ENCODE results near the gene RALGAPA2.
A peak's percentile ranks its signal among the peaks of the same experiment; 100 is the strongest.

The RALGAPA2 gene

DNA sequence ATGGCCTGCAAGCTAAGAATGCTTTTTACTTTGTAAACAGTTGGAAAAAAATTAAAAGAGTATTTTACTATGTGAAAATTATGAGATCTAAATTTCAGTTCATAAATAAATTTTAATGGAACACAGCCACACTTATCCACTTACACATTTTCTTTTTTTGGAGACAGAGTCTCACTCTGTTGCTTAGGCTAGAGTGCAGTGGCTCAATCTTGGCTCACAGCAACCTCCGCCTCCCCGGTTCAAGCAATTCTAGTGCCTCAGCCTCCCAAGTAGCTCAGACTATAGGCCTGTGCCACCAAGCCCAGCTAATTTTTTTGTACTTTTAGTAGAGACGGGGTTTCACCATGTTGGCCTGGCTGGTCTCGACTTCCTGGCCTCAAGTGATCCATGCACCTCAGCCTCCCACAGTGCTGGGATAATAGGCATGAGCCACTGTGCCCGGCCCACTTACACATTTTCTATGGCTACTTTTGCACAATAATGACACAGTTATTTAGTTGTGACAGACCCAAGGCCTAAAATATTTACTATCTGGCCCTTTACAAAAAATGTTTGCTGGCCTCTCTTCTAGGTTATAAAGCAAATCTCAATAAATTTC lies 234.9 kb downstream of the RALGAPA2 start:
- Histone ChIP-seq H3K36me3 (ENCODE audit: control insufficient read depth, insufficient read depth, low read length, severe bottlenecking) (no peaks in the 10 kb centered on the region), H3K4me1 (ENCODE audit: control insufficient read depth, insufficient read depth, low read length) (peaks cover 11% of the 10 kb centered on the region), H3K27me3 (replicated peaks; ENCODE audit: control insufficient read depth, insufficient read depth, low read length) (no peaks in the 10 kb centered on the region), H3K9me3 (ENCODE audit: control insufficient read depth, low read length) (no peaks in the 10 kb centered on the region), H3K4me3 (ENCODE audit: low read length) (no peak overlapping the region), H3K9ac (ENCODE audit: low read length) (no peak overlapping the region)
- no peak for DNase-seq (ENCODE audit: low read depth)

DNA sequence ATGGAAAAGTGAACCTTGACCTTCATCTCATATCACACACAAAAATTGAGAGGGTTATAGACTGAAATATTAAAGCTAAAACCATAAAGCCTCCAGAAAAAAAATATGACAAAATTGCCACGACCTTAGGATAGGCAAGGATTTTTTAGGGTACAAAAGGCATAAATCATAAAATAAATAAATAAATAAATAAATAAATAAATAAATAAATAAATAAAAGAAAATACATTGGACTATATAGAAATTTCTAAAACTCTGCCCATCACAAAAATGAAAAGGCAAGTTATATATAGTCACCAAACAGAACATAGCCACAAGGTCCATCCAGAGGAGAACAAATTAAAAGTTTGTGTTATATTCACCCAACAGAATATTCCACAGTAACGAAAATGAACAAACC lies 235.9 kb downstream of the RALGAPA2 start:
- Histone ChIP-seq H3K9ac (ENCODE audit: low read length) (no peak overlapping the region), H3K36me3 (ENCODE audit: control insufficient read depth, insufficient read depth, low read length, severe bottlenecking) (peaks cover 4% of the 10 kb centered on the region), H3K9me3 (ENCODE audit: control insufficient read depth, low read length) (no peaks in the 10 kb centered on the region), H3K27me3 (replicated peaks; ENCODE audit: control insufficient read depth, insufficient read depth, low read length) (no peaks in the 10 kb centered on the region), H3K4me3 (ENCODE audit: low read length) (no peak overlapping the region), H3K4me1 (ENCODE audit: control insufficient read depth, insufficient read depth, low read length) (peaks cover 11% of the 10 kb centered on the region)
- no peak for DNase-seq (ENCODE audit: low read depth)

DNA sequence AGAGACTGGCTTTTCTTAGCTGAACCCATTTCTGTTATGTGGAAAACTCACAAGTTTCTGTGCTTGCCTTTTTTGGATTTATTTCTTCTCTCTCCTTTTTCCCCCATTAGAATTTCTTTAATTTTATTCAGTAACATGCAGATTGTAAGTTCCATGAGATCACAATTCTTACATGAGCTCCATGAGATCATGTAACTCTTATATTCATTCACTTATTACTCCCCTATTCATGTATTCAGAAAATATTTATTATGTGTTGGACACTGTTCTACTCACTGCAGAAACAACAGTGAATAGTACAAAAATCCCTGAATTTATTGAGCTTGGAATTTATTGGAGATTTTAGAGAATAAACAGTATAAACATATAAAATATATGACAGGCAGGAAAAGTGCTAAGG lies 238.8 kb downstream of the RALGAPA2 start:
- H3K4me3 ChIP-seq (ENCODE audit: low read length): no peak overlapping the region
- no peaks in the 10 kb centered on the region for H3K27me3 ChIP-seq (replicated peaks; ENCODE audit: control insufficient read depth, insufficient read depth, low read length)
- peaks cover 8% of the 10 kb centered on the region for H3K36me3 ChIP-seq (ENCODE audit: control insufficient read depth, insufficient read depth, low read length, severe bottlenecking)
- H3K4me1 ChIP-seq (ENCODE audit: control insufficient read depth, insufficient read depth, low read length): no peaks in the 10 kb centered on the region
- H3K9me3 ChIP-seq (ENCODE audit: control insufficient read depth, low read length): no peaks in the 10 kb centered on the region
- H3K9ac ChIP-seq (ENCODE audit: low read length): no peak overlapping the region
- DNase-seq (ENCODE audit: low read depth): no peak

DNA sequence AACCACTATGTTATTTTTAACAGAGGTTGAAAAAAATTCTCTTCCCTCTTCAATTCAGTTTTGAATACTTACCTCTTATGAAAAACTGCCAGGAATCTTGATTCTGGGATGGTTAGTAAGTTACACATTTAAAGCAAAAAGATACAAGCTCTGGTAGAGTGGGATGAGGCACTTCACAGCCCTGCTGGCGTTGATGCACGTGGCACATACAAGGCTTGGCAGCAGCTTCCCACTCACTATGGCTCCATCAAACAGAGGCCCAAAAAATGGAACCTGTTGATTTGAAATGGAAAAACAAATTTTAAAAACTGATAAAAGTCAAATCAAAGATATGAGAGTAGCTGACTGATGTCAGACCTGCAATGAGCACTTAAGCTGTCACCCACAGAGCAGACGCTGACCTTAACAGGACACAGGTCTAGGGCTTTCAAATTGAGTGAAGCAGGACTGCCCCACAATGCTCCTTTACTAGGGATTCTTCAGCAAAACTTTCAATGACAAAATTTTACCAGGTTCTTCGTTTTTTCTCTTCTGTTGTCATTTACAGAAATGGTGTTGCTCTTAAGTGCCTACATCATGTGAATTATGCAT lies 239.7 kb downstream of the RALGAPA2 start:
- Histone ChIP-seq H3K4me1 (ENCODE audit: control insufficient read depth, insufficient read depth, low read length) (no peaks in the 10 kb centered on the region), H3K27me3 (replicated peaks; ENCODE audit: control insufficient read depth, insufficient read depth, low read length) (no peaks in the 10 kb centered on the region), H3K9me3 (ENCODE audit: control insufficient read depth, low read length) (no peaks in the 10 kb centered on the region), H3K36me3 (ENCODE audit: control insufficient read depth, insufficient read depth, low read length, severe bottlenecking) (peaks cover 8% of the 10 kb centered on the region), H3K4me3 (ENCODE audit: low read length) (no peak overlapping the region), H3K9ac (ENCODE audit: low read length) (no peak overlapping the region)
- no peak for DNase-seq (ENCODE audit: low read depth)

DNA sequence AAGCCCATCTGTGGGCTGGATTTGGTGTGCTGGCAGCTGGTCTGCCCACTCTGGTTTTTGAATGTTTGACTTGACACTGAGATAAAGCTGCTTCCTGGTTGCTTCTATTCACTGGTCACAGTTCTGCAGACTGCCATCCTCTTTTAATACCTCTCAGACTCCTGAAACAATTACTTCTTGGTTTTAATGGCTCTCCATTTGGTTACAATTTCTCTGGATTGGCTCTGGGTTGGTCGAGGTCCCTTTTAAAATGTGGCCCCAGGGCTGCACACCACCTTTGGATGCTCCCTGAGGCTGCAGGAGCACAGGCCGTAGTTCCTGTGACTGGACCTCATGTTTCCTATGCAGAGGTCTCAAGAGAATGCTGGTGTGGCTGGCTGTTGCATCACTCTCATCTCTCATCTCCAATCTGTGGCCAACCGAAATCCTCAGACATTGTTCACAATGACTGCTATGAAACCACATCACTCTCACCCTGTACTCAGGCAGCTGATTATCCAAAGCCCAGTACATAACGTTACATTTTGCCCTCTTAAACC lies 246.0 kb downstream of the RALGAPA2 start:
- no peaks in the 10 kb centered on the region for H3K4me1 ChIP-seq (ENCODE audit: control insufficient read depth, insufficient read depth, low read length)
- no peaks in the 10 kb centered on the region for H3K27me3 ChIP-seq (replicated peaks; ENCODE audit: control insufficient read depth, insufficient read depth, low read length)
- H3K9ac ChIP-seq (ENCODE audit: low read length): no peak overlapping the region
- DNase-seq (ENCODE audit: low read depth): peak; percentile 74
- H3K4me3 ChIP-seq (ENCODE audit: low read length): no peak overlapping the region
- H3K36me3 ChIP-seq (ENCODE audit: control insufficient read depth, insufficient read depth, low read length, severe bottlenecking): peaks cover 4% of the 10 kb centered on the region
- no peaks in the 10 kb centered on the region for H3K9me3 ChIP-seq (ENCODE audit: control insufficient read depth, low read length)

DNA sequence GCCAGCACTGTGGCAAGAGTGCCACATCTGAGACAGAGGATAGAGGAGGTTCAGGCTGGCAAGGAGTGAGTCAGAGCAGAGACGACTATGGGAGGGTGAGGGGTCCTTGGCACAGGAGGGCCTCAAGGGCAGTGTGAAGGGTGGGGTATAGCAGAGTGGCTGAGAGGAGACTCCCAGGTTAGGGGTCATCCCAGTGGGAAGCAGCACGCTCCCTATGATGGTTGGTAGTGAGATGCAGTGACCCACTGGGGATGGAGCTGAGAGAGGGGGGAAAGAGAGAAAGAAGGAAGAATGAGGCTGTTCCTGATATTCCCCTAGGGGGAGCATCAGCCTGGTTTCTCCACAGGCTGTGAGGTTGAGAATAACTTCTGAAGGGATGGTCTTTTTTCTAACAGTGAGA lies 247.2 kb downstream of the RALGAPA2 start:
- no peaks in the 10 kb centered on the region for H3K27me3 ChIP-seq (replicated peaks; ENCODE audit: control insufficient read depth, insufficient read depth, low read length)
- H3K9me3 ChIP-seq (ENCODE audit: control insufficient read depth, low read length): no peaks in the 10 kb centered on the region
- H3K4me3 ChIP-seq (ENCODE audit: low read length): no peak overlapping the region
- no peak for DNase-seq (ENCODE audit: low read depth)
- peaks cover 4% of the 10 kb centered on the region for H3K36me3 ChIP-seq (ENCODE audit: control insufficient read depth, insufficient read depth, low read length, severe bottlenecking)
- H3K4me1 ChIP-seq (ENCODE audit: control insufficient read depth, insufficient read depth, low read length): no peaks in the 10 kb centered on the region
- no peak overlapping the region for H3K9ac ChIP-seq (ENCODE audit: low read length)

DNA sequence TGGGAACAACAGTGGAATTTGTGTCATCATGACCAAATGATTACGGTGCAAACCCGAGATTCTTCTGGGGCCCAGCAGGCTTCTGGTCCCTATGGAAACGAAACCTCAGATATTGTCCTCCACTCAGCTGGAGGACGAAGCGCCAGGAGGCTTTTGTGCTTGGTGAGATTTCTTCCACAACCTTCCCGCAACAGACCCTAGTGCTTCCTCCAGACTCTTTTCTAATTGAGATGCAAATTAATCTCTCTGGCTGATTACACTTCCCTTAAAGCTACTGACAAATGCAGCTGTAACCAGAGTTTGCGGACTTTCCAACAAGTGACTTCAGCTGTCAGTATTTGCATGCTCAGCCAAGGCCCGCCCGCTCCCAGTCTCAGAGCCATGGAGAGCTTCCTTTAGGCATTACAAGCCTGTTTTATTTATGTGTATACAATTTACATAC lies 248.5 kb downstream of the RALGAPA2 start:
- DNase-seq (ENCODE audit: low read depth): no peak
- H3K4me1 ChIP-seq (ENCODE audit: control insufficient read depth, insufficient read depth, low read length): no peaks in the 10 kb centered on the region

DNA sequence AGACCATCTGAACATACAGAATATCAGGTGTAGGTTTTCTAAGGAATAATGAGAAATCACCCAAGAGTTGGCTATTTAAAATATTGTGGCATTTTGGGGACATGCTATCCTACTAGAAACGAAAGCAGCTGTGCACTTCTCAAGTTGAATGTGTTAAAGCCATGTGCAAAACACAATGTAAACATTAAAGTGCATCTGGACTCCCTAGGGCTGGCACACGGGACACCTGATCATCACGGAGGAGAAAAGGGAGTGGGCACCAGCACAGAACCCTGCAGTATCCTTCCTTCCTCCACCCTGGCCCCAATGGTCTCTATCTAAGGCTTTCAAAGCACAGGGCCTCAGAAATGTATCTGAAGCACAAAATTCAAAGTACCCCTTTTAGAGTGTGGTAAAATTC lies 250.3 kb downstream of the RALGAPA2 start:
- Histone ChIP-seq H3K4me1 (ENCODE audit: control insufficient read depth, insufficient read depth, low read length) (peaks cover under 1% of the 10 kb centered on the region), H3K36me3 (ENCODE audit: control insufficient read depth, insufficient read depth, low read length, severe bottlenecking) (no peaks in the 10 kb centered on the region), H3K9me3 (ENCODE audit: control insufficient read depth, low read length) (no peaks in the 10 kb centered on the region), H3K9ac (ENCODE audit: low read length) (no peak overlapping the region), H3K4me3 (ENCODE audit: low read length) (no peak overlapping the region), H3K27me3 (replicated peaks; ENCODE audit: control insufficient read depth, insufficient read depth, low read length) (no peaks in the 10 kb centered on the region)
- no peak for DNase-seq (ENCODE audit: low read depth)

More for the DNA sequence above, 248.5 kb downstream of the RALGAPA2 start:
- H3K9ac ChIP-seq (ENCODE audit: low read length): no peak overlapping the region
- H3K27me3 ChIP-seq (replicated peaks; ENCODE audit: control insufficient read depth, insufficient read depth, low read length): no peaks in the 10 kb centered on the region
- no peak overlapping the region for H3K4me3 ChIP-seq (ENCODE audit: low read length)
- peaks cover 3% of the 10 kb centered on the region for H3K36me3 ChIP-seq (ENCODE audit: control insufficient read depth, insufficient read depth, low read length, severe bottlenecking)
- no peaks in the 10 kb centered on the region for H3K9me3 ChIP-seq (ENCODE audit: control insufficient read depth, low read length)

DNA sequence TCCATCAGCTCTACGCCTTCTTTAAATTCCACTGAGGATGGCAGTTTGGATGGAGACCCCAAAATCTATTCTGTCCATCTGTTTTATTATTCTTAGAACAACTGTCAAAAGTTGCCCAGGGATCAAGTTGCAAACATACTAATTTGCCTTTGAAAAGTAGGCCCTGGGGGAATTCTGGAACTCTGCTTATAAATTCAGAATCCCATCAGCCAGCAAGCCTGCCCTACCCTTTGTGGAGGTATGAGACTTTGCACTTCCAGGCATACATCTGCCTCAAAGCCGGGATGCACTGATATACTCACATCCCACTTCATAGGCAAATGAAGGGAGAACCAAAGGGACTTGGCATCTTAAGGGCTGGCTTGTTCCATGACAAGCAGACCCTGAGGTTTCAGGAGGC lies 250.9 kb downstream of the RALGAPA2 start:
- no peak for DNase-seq (ENCODE audit: low read depth)
- Histone ChIP-seq H3K9me3 (ENCODE audit: control insufficient read depth, low read length) (no peaks in the 10 kb centered on the region), H3K9ac (ENCODE audit: low read length) (no peak overlapping the region), H3K36me3 (ENCODE audit: control insufficient read depth, insufficient read depth, low read length, severe bottlenecking) (no peaks in the 10 kb centered on the region), H3K4me1 (ENCODE audit: control insufficient read depth, insufficient read depth, low read length) (peaks cover 6% of the 10 kb centered on the region), H3K4me3 (ENCODE audit: low read length) (no peak overlapping the region), H3K27me3 (replicated peaks; ENCODE audit: control insufficient read depth, insufficient read depth, low read length) (no peaks in the 10 kb centered on the region)

DNA sequence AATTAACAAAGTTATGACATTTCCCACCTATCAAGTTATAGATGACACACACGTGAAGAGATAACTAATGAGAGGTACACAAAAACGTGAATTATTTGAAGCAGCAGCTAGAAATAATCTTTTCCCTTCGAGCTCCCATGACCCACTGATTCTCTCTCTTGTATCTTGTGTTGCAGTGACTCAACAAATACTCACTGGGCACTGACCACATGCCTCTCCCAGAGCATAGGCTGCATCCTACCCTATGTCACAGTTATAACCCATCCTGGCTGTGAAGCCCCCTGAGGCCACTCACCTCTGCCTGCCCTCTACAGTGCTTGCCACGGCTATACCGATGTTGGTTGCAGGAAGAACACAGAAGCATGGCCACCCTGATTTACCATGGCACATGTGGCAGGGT lies 252.7 kb downstream of the RALGAPA2 start:
- H3K27me3 ChIP-seq (replicated peaks; ENCODE audit: control insufficient read depth, insufficient read depth, low read length): no peaks in the 10 kb centered on the region
- H3K9ac ChIP-seq (ENCODE audit: low read length): no peak overlapping the region
- H3K9me3 ChIP-seq (ENCODE audit: control insufficient read depth, low read length): no peaks in the 10 kb centered on the region
- DNase-seq (ENCODE audit: low read depth): no peak
- peaks cover 3% of the 10 kb centered on the region for H3K36me3 ChIP-seq (ENCODE audit: control insufficient read depth, insufficient read depth, low read length, severe bottlenecking)
- H3K4me3 ChIP-seq (ENCODE audit: low read length): no peak overlapping the region
- peaks cover 11% of the 10 kb centered on the region for H3K4me1 ChIP-seq (ENCODE audit: control insufficient read depth, insufficient read depth, low read length)

DNA sequence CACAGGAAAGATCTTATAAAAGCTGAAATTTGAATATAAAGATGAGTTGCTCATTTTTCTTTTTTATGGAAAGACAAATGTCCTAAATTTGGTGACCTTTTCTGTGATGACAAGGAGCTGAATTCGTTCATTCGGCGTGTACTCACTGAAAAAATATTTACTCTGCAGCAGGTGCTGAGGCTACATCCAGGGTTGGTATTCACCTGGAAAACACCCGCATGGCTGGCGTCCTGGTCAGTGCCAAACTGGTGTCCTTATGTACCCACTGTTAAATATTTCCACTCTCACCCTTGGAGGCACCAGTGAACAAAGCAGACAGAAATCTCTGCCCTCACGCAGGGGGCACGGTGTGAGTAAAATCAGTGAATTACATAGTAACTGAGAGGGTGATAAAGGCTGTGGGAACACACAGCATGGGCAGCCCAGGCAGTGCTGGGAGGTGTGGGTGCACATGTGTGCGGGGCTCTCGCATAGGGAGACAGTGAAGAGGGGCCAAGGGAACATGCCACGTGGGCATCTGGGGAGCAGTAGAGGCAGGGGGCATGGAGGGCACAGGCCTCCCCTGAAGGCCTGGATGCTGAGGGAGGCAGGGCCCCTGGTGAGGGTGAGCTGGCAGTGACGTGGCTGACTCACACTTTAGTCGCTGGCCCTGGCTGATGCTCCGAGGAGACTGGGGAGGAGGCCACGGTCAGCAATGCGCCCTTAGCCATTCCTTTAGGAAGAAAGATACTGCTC lies 254.9 kb downstream of the RALGAPA2 start:
- H3K9ac ChIP-seq (ENCODE audit: low read length): no peak overlapping the region
- peaks cover 3% of the 10 kb centered on the region for H3K36me3 ChIP-seq (ENCODE audit: control insufficient read depth, insufficient read depth, low read length, severe bottlenecking)
- DNase-seq (ENCODE audit: low read depth): no peak
- no peaks in the 10 kb centered on the region for H3K27me3 ChIP-seq (replicated peaks; ENCODE audit: control insufficient read depth, insufficient read depth, low read length)
- H3K4me3 ChIP-seq (ENCODE audit: low read length): no peak overlapping the region
- H3K4me1 ChIP-seq (ENCODE audit: control insufficient read depth, insufficient read depth, low read length): peaks cover 15% of the 10 kb centered on the region
- H3K9me3 ChIP-seq (ENCODE audit: control insufficient read depth, low read length): no peaks in the 10 kb centered on the region
